ENCODE measurements around the gene C2CD2L. TPM values are rescaled to one million over a fixed set of nuclear protein-coding genes. Genes with fewer than 3 reads are reported as not detected.
A peak's percentile ranks its signal among the peaks of the same experiment; 100 is the strongest.

Gene C2CD2L
- total and polyA plus RNA-seq, 7 donors, result 5.3 to 22.6 (median 6.0) TPM

- 0% methylated on average over 49 of the region's 49 CpGs for WGBS, 2 donors
- H3K4me1 ChIP-seq, result peaks cover 0 to 36% (median 30%) of the 10 kb centered on the region in 4 donors
- TF ChIP-seq POLR2A (IDR thresholded peaks at IDR 0.05) (peak in 1 of 2 donors; percentile 42), CTCF (IDR thresholded peaks at IDR 0.05) (no peak), POLR2AphosphoS5 (IDR thresholded peaks at IDR 0.05) (peak; percentile 67 to 92 (median 90)), EP300 (IDR thresholded peaks at IDR 0.05) (peak in 1 of 4 donors; percentile 74)
- H3K36me3 ChIP-seq, result peaks cover 4 to 29% (median 26%) of the 10 kb centered on the region in 4 donors
- intact Hi-C loops (cut with DNase I), result no loop called here
- peak within 1 kb of the TSS; percentile 76 to 94 (median 82) for H3K4me3 ChIP-seq
- no peaks in the 10 kb centered on the region for H3K9me3 ChIP-seq
- DNase-seq, result peak; percentile 99
- no peaks in the 10 kb centered on the region for H3K27me3 ChIP-seq
- peak within 1 kb of the TSS; percentile 85 to 91 (median 88) for H3K27ac ChIP-seq
Measured at GRCh38 chr11:119067371-119068222, 39.5 kb upstream of the C2CD2L start, which contains the start of gene VPS11. TSS of gene VPS11 (plus strand) at chr11:119067818. CDS start at chr11:119067824, 6 bp downstream.

GRCh38 chr11:119077839-119078238 is 29.3 kb upstream of the C2CD2L start:
- no peaks in the 10 kb centered on the region for H3K4me1 ChIP-seq
- H3K9me3 ChIP-seq, result no peaks in the 10 kb centered on the region
- DNase-seq, result no peak
- H3K27ac ChIP-seq, result no peak overlapping the region
- 94 to 96% methylated on average over 11 of the region's 11 CpGs for WGBS, 2 donors
- no peaks in the 10 kb centered on the region for H3K27me3 ChIP-seq
- H3K36me3 ChIP-seq, result peaks cover 44 to 100% (median 82%) of the 10 kb centered on the region in 4 donors
- H3K4me3 ChIP-seq, result no peak overlapping the region
- intact Hi-C loops (cut with DNase I), result no loop called here
- TF ChIP-seq CTCF (IDR thresholded peaks at IDR 0.05), result no peak

- H3K27me3 ChIP-seq, result no peaks in the 10 kb centered on the region
- no peak for TF ChIP-seq EP300 (IDR thresholded peaks at IDR 0.05)
- no peak for TF ChIP-seq POLR2AphosphoS5 (IDR thresholded peaks at IDR 0.05)
- H3K4me3 ChIP-seq, result no peak overlapping the region
- H3K4me1 ChIP-seq, result no peaks in the 10 kb centered on the region
- no peak overlapping the region for H3K27ac ChIP-seq
- H3K36me3 ChIP-seq, result peaks cover 33 to 91% (median 72%) of the 10 kb centered on the region in 4 donors
- DNase-seq, result no peak
- intact Hi-C loops (cut with DNase I), result no loop called here
- 92 to 96% methylated on average over 19 of the region's 19 CpGs for WGBS, 2 donors
- no peaks in the 10 kb centered on the region for H3K9me3 ChIP-seq
Measured at GRCh38 chr11:119078675-119079420, 28.3 kb upstream of the C2CD2L start.

- DNase-seq, result no peak
Measured at GRCh38 chr11:119081682-119082260, 25.4 kb upstream of the C2CD2L start.

More at GRCh38 chr11:119081682-119082260, 25.4 kb upstream of the C2CD2L start:
- H3K4me1 ChIP-seq, result peaks cover 0 to 15% (median 14%) of the 10 kb centered on the region in 4 donors
- intact Hi-C loops (cut with DNase I), result no loop called here
- no peak overlapping the region for H3K27ac ChIP-seq
- H3K36me3 ChIP-seq, result peaks cover 24 to 62% (median 54%) of the 10 kb centered on the region in 4 donors
- 62 to 73% methylated on average over 7 of the region's 7 CpGs for WGBS, 2 donors
- no peaks in the 10 kb centered on the region for H3K27me3 ChIP-seq
- TF ChIP-seq CTCF (IDR thresholded peaks at IDR 0.05) (no peak), POLR2A (IDR thresholded peaks at IDR 0.05) (no peak), POLR2AphosphoS5 (IDR thresholded peaks at IDR 0.05) (no peak), EP300 (IDR thresholded peaks at IDR 0.05) (no peak)
- no peaks in the 10 kb centered on the region for H3K9me3 ChIP-seq
- H3K4me3 ChIP-seq, result no peak overlapping the region
